IMR-90 (cell line): ENCODE data around the gene SETD2. TPM values are rescaled to one million over a fixed set of nuclear protein-coding genes. Genes with fewer than 3 reads are reported as not detected.
"Not testable (repeated sequence)": the region's sequence is repeated elsewhere in the genome, so short reads cannot be mapped to it uniquely, and the experiment has no call there.

Source experiments
- ATAC-seq: fragments of 200-7000 bp; cut with Tn5 transposase; 2 replicates; pipeline ENCODE4 v1.9.1; 2020; ENCODE audit warnings: low read depth, mild to moderate bottlenecking, moderate library complexity
- BruUV-seq: library from RNA; stranded (reverse); fragments of 400-500 nt; replicated peaks from 2 replicates; lab custom pipeline; 2021; lab: Mats Ljungman, UMichigan
- CTCF ChIA-PET: fragments of 300-600 bp; formaldehyde crosslinking; extraction: SDS; loops from one replicate; lab custom pipeline; 2021; ENCODE audit warnings: antibody characterized with exemption; lab: Yijun Ruan, JAX
- POLR2A ChIA-PET: fragments of 300-600 bp; sonication (Branson Sonifier 250); formaldehyde crosslinking; loops from one replicate; lab custom pipeline; 2022; ENCODE audit warnings: antibody characterized with exemption; ENCODE audit not compliant: unreplicated experiment; lab: Charles Lee
- DNase-seq: peaks from one replicate; pipeline ENCODE4 v3.0.0; 2013
- H2AFZ ChIP-seq: replicated peaks from 2 replicates; pipeline ENCODE3; 2013; ENCODE audit warnings: low read length, mild to moderate bottlenecking; ENCODE audit not compliant: poor library complexity
- H2AK5ac ChIP-seq: 2 replicates; pipeline ENCODE4 v1.6.1; 2013; ENCODE audit warnings: low read depth, low read length, inconsistent platforms
- H2AK9ac ChIP-seq: replicated peaks from 2 replicates; pipeline ENCODE3; 2013; ENCODE audit warnings: mild to moderate bottlenecking, low read depth, low read length, moderate library complexity; ENCODE audit not compliant: poor library complexity
- H2BK120ac ChIP-seq: 2 replicates; pipeline ENCODE4 v1.6.1; 2013; ENCODE audit warnings: low read depth, low read length, inconsistent platforms
- H2BK15ac ChIP-seq: 3 replicates; pipeline ENCODE4 v1.6.1; 2013; ENCODE audit warnings: low read depth, low read length, inconsistent platforms
- H2BK20ac ChIP-seq: 2 replicates; pipeline ENCODE4 v1.6.1; 2013; ENCODE audit warnings: low read depth, mild to moderate bottlenecking, inconsistent platforms, low read length, moderate library complexity
- H2BK5ac ChIP-seq: 2 replicates; pipeline ENCODE4 v1.6.1; 2013; ENCODE audit warnings: mild to moderate bottlenecking, low read depth, low read length, inconsistent platforms; ENCODE audit not compliant: poor library complexity, severe bottlenecking
- H3K14ac ChIP-seq: replicated peaks from 2 replicates; pipeline ENCODE4 v1.6.1; 2013; ENCODE audit warnings: low read depth, low read length, inconsistent platforms
- H3K18ac ChIP-seq: 2 replicates; pipeline ENCODE4 v1.6.1; 2013; ENCODE audit warnings: low read depth, low read length, control low read depth
- H3K23ac ChIP-seq: 2 replicates; pipeline ENCODE4 v1.6.1; 2013; ENCODE audit warnings: low read depth, low read length, inconsistent platforms
- H3K27ac ChIP-seq: 2 replicates; pipeline ENCODE4 v1.5.1; 2013; ENCODE audit warnings: mild to moderate bottlenecking, control low read depth, low read length; ENCODE audit not compliant: insufficient read depth
- H3K27me3 ChIP-seq: 2 replicates; pipeline ENCODE4 v1.6.1; 2013; ENCODE audit warnings: low read length; ENCODE audit not compliant: control insufficient read depth, insufficient read depth
- H3K36me3 ChIP-seq: 2 replicates; pipeline ENCODE4 v1.6.1; 2013; ENCODE audit warnings: low read length, mixed read lengths; ENCODE audit not compliant: control insufficient read depth, insufficient read depth
- H3K4ac ChIP-seq: 2 replicates; pipeline ENCODE4 v1.6.1; 2013; ENCODE audit warnings: low read depth, low read length, inconsistent platforms
- H3K4me1 ChIP-seq: 2 replicates; pipeline ENCODE4 v1.6.1; 2013; ENCODE audit warnings: low read length, mixed read lengths; ENCODE audit not compliant: control insufficient read depth, insufficient read depth
- H3K4me2 ChIP-seq: 2 replicates; pipeline ENCODE4 v1.6.1; 2013; ENCODE audit warnings: low read depth, mild to moderate bottlenecking, control low read depth, low read length, moderate library complexity
- H3K4me3 ChIP-seq: 2 replicates; pipeline ENCODE4 v1.5.1; 2013; ENCODE audit warnings: low read depth, mild to moderate bottlenecking, control low read depth, low read length, moderate library complexity; ENCODE audit not compliant: insufficient read depth
- H3K56ac ChIP-seq: 2 replicates; pipeline ENCODE4 v1.6.1; 2013; ENCODE audit warnings: low read length, inconsistent platforms; ENCODE audit not compliant: insufficient read depth; ENCODE audit errors: extremely low read depth
- H3K79me1 ChIP-seq, 2 experiments: 2 replicates each; pipeline ENCODE4 v1.6.1; 2013; ENCODE audit warnings: low read length in 2 of 2, inconsistent platforms in 1 of 2, low read depth in 1 of 2
- H3K9ac ChIP-seq: 2 replicates; pipeline ENCODE4 v1.6.1; 2013; ENCODE audit warnings: low read depth, low read length, control low read depth
- H3K9me1 ChIP-seq: 2 replicates; pipeline ENCODE4 v1.6.1; 2013; ENCODE audit warnings: low read length, inconsistent platforms; ENCODE audit not compliant: insufficient read depth
- H3K9me3 ChIP-seq: 2 replicates; pipeline ENCODE4 v1.6.1; 2013; ENCODE audit warnings: low read length; ENCODE audit not compliant: control insufficient read depth, insufficient read depth
- H4K20me1 ChIP-seq: 2 replicates; pipeline ENCODE4 v1.6.1; 2013; ENCODE audit warnings: low read length, inconsistent platforms; ENCODE audit not compliant: insufficient read depth
- H4K5ac ChIP-seq: 2 replicates; pipeline ENCODE4 v1.6.1; 2013; ENCODE audit warnings: mild to moderate bottlenecking, low read depth, low read length, control low read depth
- H4K8ac ChIP-seq, 2 experiments: 2 replicates each; pipeline ENCODE4 v1.6.1; 2013; ENCODE audit warnings: low read depth in 2 of 2, low read length in 2 of 2, control low read depth in 1 of 2, inconsistent platforms in 1 of 2
- H4K91ac ChIP-seq: 2 replicates; pipeline ENCODE4 v1.6.1; 2013; ENCODE audit warnings: low read depth, low read length, inconsistent platforms; ENCODE audit not compliant: insufficient read depth
- WGBS, 2 experiments: methylation state at CpG; one replicate each; pipeline versions ENCODE4 v1.1.5 to v1.1.7; 2013; ENCODE audit warnings: missing lambda C conversion rate in 2 of 2; ENCODE audit not compliant: insufficient read length in 1 of 2; ENCODE audit errors: extremely low coverage in 2 of 2; 5-methylcytosine and 5-hydroxymethylcytosine counted together
- dilution Hi-C: fragments of 300-500 bp; cut with HindIII; formaldehyde crosslinking; loops from one replicate; pipeline ENCODE4 v1.14.3; 2018; ENCODE audit warnings: low sequenced_read_pairs; ENCODE audit not compliant: unreplicated experiment
- in situ Hi-C: fragments of 300-500 bp; cut with MboI; formaldehyde crosslinking; loops from 3 replicates; pipeline ENCODE4 v1.14.3; 2019; ENCODE audit warnings: low sequenced_read_pairs, inconsistent platforms, mixed read lengths
- intact Hi-C: fragments of 100-400 bp; cut with micrococcal nuclease; formaldehyde crosslinking; loops from 2 replicates; pipeline ENCODE4 v1.10.0; 2022
- polyA plus RNA-seq, 3 experiments: library from polyadenylated mRNA; depleted of rRNA; stranded (reverse); fragments of >200 nt; gene quantifications; 2 replicates each; pipeline ENCODE4 v1.2.3, GENCODE V29; 2012; ENCODE audit warnings: low replicate concordance in 1 of 3
- total RNA-seq: library from RNA; depleted of rRNA; stranded (reverse); fragments of >200 nt; gene quantifications from 2 replicates; pipeline ENCODE4 v1.2.3, GENCODE V29; 2012

The SETD2 gene
- total and polyA plus RNA-seq, 2 of the 4 experiments (the other 2 are of a cell fraction): 18.3 to 20.1 TPM

DNA sequence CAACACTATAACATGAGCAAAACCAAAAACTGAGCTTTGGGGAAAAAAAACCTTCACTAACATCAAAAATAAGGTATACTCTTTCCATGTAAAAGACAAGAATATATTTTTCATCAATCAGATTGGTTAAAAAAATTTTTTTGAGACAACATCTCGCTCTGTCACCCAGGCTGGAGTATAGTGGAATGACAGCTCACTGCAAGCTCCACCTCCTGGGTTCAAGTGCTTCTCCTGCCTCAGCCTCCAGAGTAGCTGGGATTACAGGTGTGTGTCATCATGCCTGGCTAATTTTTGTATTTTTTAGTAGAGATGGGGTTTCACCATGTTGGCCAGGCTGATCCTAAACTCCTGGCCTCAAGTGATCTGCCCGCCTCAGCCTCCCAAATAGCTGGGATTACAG lies 48.4 kb downstream of the SETD2 start:
- H3K18ac ChIP-seq, POLR2A ChIA-PET, DNase-seq, H4K20me1 ChIP-seq, H3K23ac ChIP-seq, H3K9me3 ChIP-seq, H3K27me3 ChIP-seq, H3K14ac ChIP-seq, H3K9ac ChIP-seq, H2BK15ac ChIP-seq, H3K4ac ChIP-seq, H2BK20ac ChIP-seq, H2BK120ac ChIP-seq, dilution Hi-C loops, in situ Hi-C loops, CTCF ChIA-PET, H3K9me1 ChIP-seq, H3K27ac ChIP-seq, H2AFZ ChIP-seq, H4K5ac ChIP-seq, H4K91ac ChIP-seq, H3K56ac ChIP-seq, BruUV-seq, ATAC-seq, H3K4me3 ChIP-seq, H2AK9ac ChIP-seq, H3K4me2 ChIP-seq: not testable (repeated sequence)
- Histone ChIP-seq H4K8ac (0 out of 4 replicates have a peak overlapping the region, but pooled peaks of 1 of the 2 experiments have one; percentile 22), H3K79me1 (peaks cover 9 to 42% of the 10 kb centered on the region in 2 experiments), H3K36me3 (peaks cover 11% of the 10 kb centered on the region), H2BK5ac (peak overlapping the region; percentile 23), H2AK5ac (0 out of 2 replicates have a peak overlapping the region, but pooled peaks have one; percentile 49), H3K4me1 (peaks cover 14% of the 10 kb centered on the region)
- WGBS, 2 experiments: no CpG with 5 or more reads among the region's 2 CpGs
- intact Hi-C loops: loop anchor here (5.0 kb wide), 1 partner anchor 42 kb away; no protein-coding TSS in a partner anchor
